C4-2B (cell line): ENCODE results near the gene C21orf58.

Experiments
- H3K27ac ChIP-seq: fragments of 450-650 bp; 2 replicates; pipeline ENCODE4 v1.5.1; 2017
- ZFX ChIP-seq: fragments of 450-650 bp; IDR thresholded peaks from 2 replicates; pipeline ENCODE4 v1.6.1; 2017
- TF ChIP-seq, protein P1 (sequence below): fragments of 450-650 bp; conservative IDR thresholded peaks from 2 replicates; pipeline ENCODE4 v1.5.1; 2017; ENCODE audit warnings: mild to moderate bottlenecking

The C21orf58 gene

DNA sequence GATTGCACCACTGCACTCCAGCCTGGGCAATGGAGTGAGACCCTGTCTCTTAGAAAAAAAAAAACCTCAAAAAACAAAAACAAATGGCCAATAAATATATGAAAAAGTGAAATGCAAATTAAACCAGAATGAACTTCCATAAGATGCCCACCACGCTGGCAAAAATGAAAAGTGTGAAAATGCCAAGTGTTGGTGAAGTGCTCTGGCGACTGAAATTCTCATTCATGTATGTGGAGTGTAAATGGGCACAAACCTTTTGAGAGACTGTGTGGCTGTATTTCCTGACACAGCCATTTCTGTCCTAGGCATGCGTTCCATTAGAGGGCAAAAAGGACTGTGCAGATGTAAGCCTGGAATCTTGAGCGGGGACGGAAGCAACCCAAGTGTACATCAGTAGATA, 19.2 kb downstream of the C21orf58 start:
- H3K27ac ChIP-seq, result no peak overlapping the region
- no peak for TF ChIP-seq ZFX
- TF ChIP-seq, protein P1, sequence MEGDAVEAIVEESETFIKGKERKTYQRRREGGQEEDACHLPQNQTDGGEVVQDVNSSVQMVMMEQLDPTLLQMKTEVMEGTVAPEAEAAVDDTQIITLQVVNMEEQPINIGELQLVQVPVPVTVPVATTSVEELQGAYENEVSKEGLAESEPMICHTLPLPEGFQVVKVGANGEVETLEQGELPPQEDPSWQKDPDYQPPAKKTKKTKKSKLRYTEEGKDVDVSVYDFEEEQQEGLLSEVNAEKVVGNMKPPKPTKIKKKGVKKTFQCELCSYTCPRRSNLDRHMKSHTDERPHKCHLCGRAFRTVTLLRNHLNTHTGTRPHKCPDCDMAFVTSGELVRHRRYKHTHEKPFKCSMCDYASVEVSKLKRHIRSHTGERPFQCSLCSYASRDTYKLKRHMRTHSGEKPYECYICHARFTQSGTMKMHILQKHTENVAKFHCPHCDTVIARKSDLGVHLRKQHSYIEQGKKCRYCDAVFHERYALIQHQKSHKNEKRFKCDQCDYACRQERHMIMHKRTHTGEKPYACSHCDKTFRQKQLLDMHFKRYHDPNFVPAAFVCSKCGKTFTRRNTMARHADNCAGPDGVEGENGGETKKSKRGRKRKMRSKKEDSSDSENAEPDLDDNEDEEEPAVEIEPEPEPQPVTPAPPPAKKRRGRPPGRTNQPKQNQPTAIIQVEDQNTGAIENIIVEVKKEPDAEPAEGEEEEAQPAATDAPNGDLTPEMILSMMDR, result no peak

DNA sequence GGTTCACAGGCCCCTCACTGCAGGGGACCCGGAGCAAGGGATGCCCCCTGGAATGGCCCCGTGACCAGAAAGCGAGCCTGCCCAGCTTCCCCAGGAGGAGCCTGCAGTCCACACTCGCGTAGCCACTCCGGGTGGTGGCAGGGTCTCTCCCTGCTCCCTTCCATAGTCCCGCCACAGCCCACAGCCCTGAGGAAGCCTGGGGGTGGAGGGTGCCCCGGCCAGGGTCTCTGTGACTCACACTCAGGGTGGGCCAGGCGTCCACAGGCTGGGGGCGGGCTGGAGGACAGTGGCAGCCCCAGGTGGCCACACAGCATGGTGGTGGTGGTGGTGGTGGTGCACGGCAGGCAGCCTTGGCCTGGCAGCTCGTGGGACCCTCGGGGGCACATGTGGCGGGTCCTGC, 21.9 kb downstream of the C21orf58 start:
- H3K27ac ChIP-seq, result no peak overlapping the region
- TF ChIP-seq, protein P1, result no peak
- no peak for TF ChIP-seq ZFX

DNA sequence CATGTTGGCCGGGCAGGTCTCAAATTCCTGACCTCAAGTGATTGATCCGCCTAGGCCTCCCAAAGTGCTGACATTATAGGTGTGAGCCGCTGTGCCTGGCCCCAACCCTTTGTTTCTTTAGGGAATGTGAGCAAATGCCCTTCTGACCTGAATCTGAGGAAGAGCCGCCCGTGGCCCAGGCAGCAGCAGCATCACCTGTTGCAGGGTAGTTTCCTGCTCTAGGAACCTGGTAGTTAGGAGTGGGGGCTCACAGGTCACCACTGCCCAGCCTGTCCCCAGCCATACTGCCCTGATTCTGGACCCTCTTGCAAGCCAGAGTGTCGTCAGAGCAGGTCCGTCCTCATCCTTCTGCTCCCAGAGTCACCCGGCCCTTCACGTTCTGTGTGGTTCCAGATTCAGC, 24.5 kb downstream of the C21orf58 start:
- TF ChIP-seq, protein P1, result no peak
- TF ChIP-seq ZFX, result no peak

GRCh38 chr21:46297338-46298271, 26.1 kb downstream of the C21orf58 start:
- TF ChIP-seq, protein P1, result no peak
- no peak for TF ChIP-seq ZFX
- H3K27ac ChIP-seq, result no peak overlapping the region

More for the DNA sequence above, 24.5 kb downstream of the C21orf58 start:
- no peak overlapping the region for H3K27ac ChIP-seq

- no peak for TF ChIP-seq ZFX
- TF ChIP-seq, protein P1, result no peak
- no peak overlapping the region for H3K27ac ChIP-seq
These were observed 27.5 kb downstream of the C21orf58 start for GRCh38 chr21:46295996-46296752.

- H3K27ac ChIP-seq, result no peak overlapping the region
- TF ChIP-seq, protein P1, result no peak
- TF ChIP-seq ZFX, result no peak
These were observed 28.4 kb downstream of the C21orf58 start for GRCh38 chr21:46295177-46295770.

- TF ChIP-seq, protein P1, result no peak
- no peak for TF ChIP-seq ZFX
- H3K27ac ChIP-seq, result no peak overlapping the region
These were observed 29.0 kb downstream of the C21orf58 start for GRCh38 chr21:46294647-46295176.
